ENCODE measurements around the gene PROCA1.

Gene PROCA1

GRCh38 chr17:28700830-28701492 is 10.7 kb downstream of the PROCA1 start:
- in situ Hi-C loops (cut with MboI; ENCODE audit: low sequenced_read_pairs), result no loop called here
- no peaks in the 10 kb centered on the region for H3K4me1 ChIP-seq
- H3K9me3 ChIP-seq, result no peaks in the 10 kb centered on the region
- no peak overlapping the region for H3K4me3 ChIP-seq
- no peaks in the 10 kb centered on the region for H3K27me3 ChIP-seq (ENCODE audit: low read depth)
- no peak for DNase-seq (ENCODE audit: low spot score in 2 of 2)
- H3K36me3 ChIP-seq (replicated peaks), result peaks cover 76% of the 10 kb centered on the region

DNA sequence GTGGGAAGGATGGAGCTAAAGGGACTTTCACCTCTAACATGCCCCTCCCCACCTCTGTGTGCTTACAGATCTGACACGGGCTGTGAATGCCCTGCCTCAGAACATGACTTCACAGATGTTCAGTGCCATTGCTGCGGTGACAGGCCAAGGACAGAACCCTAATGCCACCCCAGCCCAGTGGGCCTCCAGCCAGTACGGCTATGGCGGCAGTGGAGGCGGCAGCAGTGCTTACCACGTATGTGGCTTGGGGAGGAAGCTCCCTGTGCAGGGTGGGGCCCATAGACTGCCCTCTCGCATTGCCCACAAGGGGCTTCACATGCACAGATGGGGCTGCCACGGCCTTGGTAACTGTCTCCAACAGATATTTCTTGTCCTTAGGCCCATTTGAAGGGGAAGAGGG is 11.4 kb downstream of the PROCA1 start:
- H3K4me1 ChIP-seq, result no peaks in the 10 kb centered on the region
- H3K36me3 ChIP-seq (replicated peaks), result peaks cover 82% of the 10 kb centered on the region
- no peaks in the 10 kb centered on the region for H3K9me3 ChIP-seq
- in situ Hi-C loops (cut with MboI; ENCODE audit: low sequenced_read_pairs), result no loop called here
- H3K27me3 ChIP-seq (ENCODE audit: low read depth), result no peaks in the 10 kb centered on the region
- H3K4me3 ChIP-seq, result no peak overlapping the region
- DNase-seq (ENCODE audit: low spot score in 2 of 2), result no peak

- H3K36me3 ChIP-seq (replicated peaks), result peaks cover 94% of the 10 kb centered on the region
Measured at GRCh38 chr17:28698253-28698941, 13.3 kb downstream of the PROCA1 start.

DNA sequence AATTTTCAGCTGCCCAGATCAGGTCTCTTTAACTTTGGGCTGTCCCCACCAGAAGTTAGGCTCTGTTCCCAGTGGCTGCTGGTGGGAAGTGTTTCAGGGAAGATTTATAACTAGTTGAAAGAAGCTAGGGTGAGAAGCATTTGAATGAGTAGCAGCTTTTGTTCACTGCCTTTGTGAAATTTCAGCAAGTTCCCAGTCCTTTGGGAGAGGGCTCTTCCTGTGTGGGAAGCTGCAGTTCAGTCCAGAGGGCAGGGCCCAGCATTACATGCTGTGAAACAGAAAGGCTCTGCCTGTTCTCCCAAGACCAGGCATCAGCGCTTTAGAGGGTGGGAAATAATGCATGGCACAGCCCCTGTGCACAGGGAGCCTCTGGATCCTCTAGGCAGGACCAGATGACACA is 17.8 kb downstream of the PROCA1 start:
- no peak for DNase-seq (ENCODE audit: low spot score in 2 of 2)
- Histone ChIP-seq H3K4me1 (no peaks in the 10 kb centered on the region), H3K36me3 (replicated peaks) (peaks cover 81% of the 10 kb centered on the region)

More at GRCh38 chr17:28698253-28698941, 13.3 kb downstream of the PROCA1 start:
- in situ Hi-C loops (cut with MboI; ENCODE audit: low sequenced_read_pairs), result no loop called here
- Histone ChIP-seq H3K27me3 (ENCODE audit: low read depth) (no peaks in the 10 kb centered on the region), H3K4me1 (no peaks in the 10 kb centered on the region), H3K9me3 (no peaks in the 10 kb centered on the region), H3K4me3 (no peak overlapping the region)
- DNase-seq (ENCODE audit: low spot score in 2 of 2), result no peak

GRCh38 chr17:28689011-28689410 is 22.7 kb downstream of the PROCA1 start:
- DNase-seq (ENCODE audit: low spot score in 2 of 2), result no peak
- Histone ChIP-seq H3K27me3 (ENCODE audit: low read depth) (no peaks in the 10 kb centered on the region), H3K4me1 (no peaks in the 10 kb centered on the region), H3K4me3 (no peak overlapping the region), H3K36me3 (replicated peaks) (peaks cover 86% of the 10 kb centered on the region), H3K9me3 (no peaks in the 10 kb centered on the region)
- in situ Hi-C loops (cut with MboI; ENCODE audit: low sequenced_read_pairs), result no loop called here

More for the DNA sequence above, 17.8 kb downstream of the PROCA1 start:
- in situ Hi-C loops (cut with MboI; ENCODE audit: low sequenced_read_pairs), result no loop called here
- no peaks in the 10 kb centered on the region for H3K9me3 ChIP-seq
- H3K4me3 ChIP-seq, result no peak overlapping the region
- H3K27me3 ChIP-seq (ENCODE audit: low read depth), result no peaks in the 10 kb centered on the region

- no peaks in the 10 kb centered on the region for H3K27me3 ChIP-seq (ENCODE audit: low read depth)
- H3K4me3 ChIP-seq, result no peak overlapping the region
- H3K9me3 ChIP-seq, result no peaks in the 10 kb centered on the region
- DNase-seq (ENCODE audit: low spot score in 2 of 2), result no peak
- in situ Hi-C loops (cut with MboI; ENCODE audit: low sequenced_read_pairs), result no loop called here
- H3K36me3 ChIP-seq (replicated peaks), result peaks cover 84% of the 10 kb centered on the region
- no peaks in the 10 kb centered on the region for H3K4me1 ChIP-seq
Measured at GRCh38 chr17:28688481-28688880, 23.2 kb downstream of the PROCA1 start.

DNA sequence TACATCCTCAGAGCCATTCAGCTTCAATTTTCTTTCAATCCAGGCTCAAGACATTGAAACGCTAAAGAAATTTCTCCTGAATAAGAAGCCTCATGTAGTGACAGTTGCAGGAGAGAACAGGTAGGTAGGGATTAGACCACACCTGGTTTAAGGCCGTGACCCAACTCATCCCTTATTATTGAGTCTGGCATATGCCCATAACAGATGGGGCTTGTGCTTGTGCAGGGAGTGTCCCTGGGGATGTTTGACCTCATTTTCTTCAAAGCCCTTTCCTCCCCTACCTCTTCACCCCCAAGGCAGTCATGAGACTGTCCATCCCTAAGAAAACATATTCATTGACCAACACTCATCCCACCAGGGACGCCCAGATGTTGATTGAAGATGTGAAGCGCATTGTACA is 25.4 kb downstream of the PROCA1 start:
- no peaks in the 10 kb centered on the region for H3K9me3 ChIP-seq
- no peaks in the 10 kb centered on the region for H3K4me1 ChIP-seq
- in situ Hi-C loops (cut with MboI; ENCODE audit: low sequenced_read_pairs), result no loop called here
- H3K27me3 ChIP-seq (ENCODE audit: low read depth), result no peaks in the 10 kb centered on the region
- peaks cover 97% of the 10 kb centered on the region for H3K36me3 ChIP-seq (replicated peaks)
- H3K4me3 ChIP-seq, result no peak overlapping the region
- no peak for DNase-seq (ENCODE audit: low spot score in 2 of 2)

DNA sequence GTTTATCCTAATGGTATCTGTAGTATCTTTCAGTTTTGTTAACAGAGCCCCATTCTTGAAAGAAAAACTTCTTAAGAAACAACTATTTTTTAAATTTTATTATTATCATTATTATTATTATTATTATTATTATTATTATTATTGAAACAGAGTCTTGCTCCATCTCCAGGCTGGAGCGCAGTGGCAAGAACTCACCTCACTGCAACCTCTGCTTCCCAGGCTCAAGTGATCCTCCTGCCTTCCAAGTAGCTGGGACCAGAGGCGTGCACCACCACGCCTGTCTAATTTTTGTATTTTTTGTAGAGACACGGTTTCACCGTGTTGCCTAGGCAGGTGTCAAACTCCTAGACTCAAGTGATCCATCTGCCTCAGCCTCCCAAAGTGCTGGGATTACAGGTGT is 26.3 kb downstream of the PROCA1 start:
- Histone ChIP-seq H3K36me3 (replicated peaks) (peaks cover 97% of the 10 kb centered on the region), H3K27me3 (ENCODE audit: low read depth) (no peaks in the 10 kb centered on the region), H3K4me1 (no peaks in the 10 kb centered on the region), H3K9me3 (no peaks in the 10 kb centered on the region), H3K4me3 (no peak overlapping the region)
- in situ Hi-C loops (cut with MboI; ENCODE audit: low sequenced_read_pairs), result no loop called here
- DNase-seq (ENCODE audit: low spot score in 2 of 2), result no peak

DNA sequence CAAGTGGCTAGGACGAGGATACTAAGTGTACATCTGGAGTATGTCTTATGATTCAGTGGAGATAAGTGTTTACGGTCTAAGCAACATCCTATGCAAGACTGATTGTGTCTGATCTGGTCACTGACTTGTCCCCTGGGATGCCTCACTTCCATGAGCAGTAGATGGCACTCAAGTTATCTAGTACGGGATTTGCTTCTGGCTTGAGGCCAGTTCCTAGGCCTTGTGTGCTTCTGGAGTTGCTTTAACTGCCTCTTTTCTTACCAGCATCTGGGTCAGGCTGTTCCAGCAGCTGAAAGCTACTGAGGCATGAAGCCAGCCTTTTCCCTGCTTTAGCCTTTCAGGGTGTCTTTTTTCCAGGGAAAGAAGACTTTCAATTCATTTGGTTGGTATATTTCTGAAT is 26.7 kb downstream of the PROCA1 start:
- in situ Hi-C loops (cut with MboI; ENCODE audit: low sequenced_read_pairs), result no loop called here
- DNase-seq (ENCODE audit: low spot score in 2 of 2), result no peak
- Histone ChIP-seq H3K36me3 (replicated peaks) (peaks cover 97% of the 10 kb centered on the region), H3K9me3 (no peaks in the 10 kb centered on the region), H3K27me3 (ENCODE audit: low read depth) (no peaks in the 10 kb centered on the region), H3K4me3 (no peak overlapping the region), H3K4me1 (no peaks in the 10 kb centered on the region)

GRCh38 chr17:28682655-28683054 is 29.0 kb downstream of the PROCA1 start:
- H3K4me1 ChIP-seq, result no peaks in the 10 kb centered on the region

DNA sequence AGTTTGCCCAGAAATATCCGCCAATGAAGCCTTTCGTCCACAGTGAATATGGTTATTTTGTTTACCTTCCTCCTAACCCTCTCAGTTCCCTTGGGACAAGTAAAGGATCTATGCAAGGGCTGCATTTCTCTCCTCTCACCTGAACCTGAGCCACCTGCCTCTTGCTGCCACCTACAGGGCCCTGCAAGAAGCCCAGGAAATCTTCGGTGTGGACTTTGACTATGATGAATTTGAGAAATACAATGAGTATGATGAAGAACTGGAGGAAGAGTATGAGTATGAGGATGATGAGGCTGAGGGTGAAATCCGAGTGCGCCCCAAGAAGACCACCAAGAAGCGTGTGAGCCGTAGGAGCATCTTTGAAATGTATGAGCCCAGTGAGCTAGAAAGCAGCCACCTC is 35.7 kb downstream of the PROCA1 start:
- no peaks in the 10 kb centered on the region for H3K4me1 ChIP-seq
- H3K9me3 ChIP-seq, result no peaks in the 10 kb centered on the region
- DNase-seq (ENCODE audit: low spot score in 2 of 2), result no peak
- peaks cover 90% of the 10 kb centered on the region for H3K36me3 ChIP-seq (replicated peaks)
- in situ Hi-C loops (cut with MboI; ENCODE audit: low sequenced_read_pairs), result no loop called here
- H3K4me3 ChIP-seq, result no peak overlapping the region
- H3K27me3 ChIP-seq (ENCODE audit: low read depth), result no peaks in the 10 kb centered on the region

More at GRCh38 chr17:28682655-28683054, 29.0 kb downstream of the PROCA1 start:
- H3K36me3 ChIP-seq (replicated peaks), result peaks cover 94% of the 10 kb centered on the region
- DNase-seq (ENCODE audit: low spot score in 2 of 2), result no peak
- H3K4me3 ChIP-seq, result no peak overlapping the region
- H3K27me3 ChIP-seq (ENCODE audit: low read depth), result no peaks in the 10 kb centered on the region
- in situ Hi-C loops (cut with MboI; ENCODE audit: low sequenced_read_pairs), result no loop called here
- no peaks in the 10 kb centered on the region for H3K9me3 ChIP-seq

GRCh38 chr17:28675490-28675889 is 36.2 kb downstream of the PROCA1 start:
- Histone ChIP-seq H3K27me3 (ENCODE audit: low read depth) (no peaks in the 10 kb centered on the region), H3K4me1 (no peaks in the 10 kb centered on the region), H3K36me3 (replicated peaks) (peaks cover 89% of the 10 kb centered on the region), H3K9me3 (no peaks in the 10 kb centered on the region), H3K4me3 (no peak overlapping the region)
- in situ Hi-C loops (cut with MboI; ENCODE audit: low sequenced_read_pairs), result no loop called here
- DNase-seq (ENCODE audit: low spot score in 2 of 2), result no peak

- in situ Hi-C loops (cut with MboI; ENCODE audit: low sequenced_read_pairs), result no loop called here
- H3K4me1 ChIP-seq, result no peaks in the 10 kb centered on the region
- no peak overlapping the region for H3K4me3 ChIP-seq
- no peak for DNase-seq (ENCODE audit: low spot score in 2 of 2)
- H3K27me3 ChIP-seq (ENCODE audit: low read depth), result no peaks in the 10 kb centered on the region
- no peaks in the 10 kb centered on the region for H3K9me3 ChIP-seq
- H3K36me3 ChIP-seq (replicated peaks), result peaks cover 68% of the 10 kb centered on the region
Measured at GRCh38 chr17:28669918-28670317, 41.8 kb downstream of the PROCA1 start.

GRCh38 chr17:28667870-28668269 is 43.8 kb downstream of the PROCA1 start:
- DNase-seq (ENCODE audit: low spot score in 2 of 2), result no peak
- Histone ChIP-seq H3K4me1 (peaks cover 7% of the 10 kb centered on the region), H3K36me3 (replicated peaks) (peaks cover 57% of the 10 kb centered on the region), H3K9me3 (no peaks in the 10 kb centered on the region), H3K27me3 (ENCODE audit: low read depth) (no peaks in the 10 kb centered on the region), H3K4me3 (no peak overlapping the region)
- in situ Hi-C loops (cut with MboI; ENCODE audit: low sequenced_read_pairs), result no loop called here
